ENCODE measurements around the gene GLG1.
"Not testable (repeated sequence)": the region's sequence is repeated elsewhere in the genome, so short reads cannot be mapped to it uniquely, and the experiment has no call there.

GLG1 gene

GRCh38 chr16:74574146-74574545 lies 32.8 kb downstream of the GLG1 start:
- DNase-seq, result no peak

GRCh38 chr16:74573622-74574021 lies 33.3 kb downstream of the GLG1 start:
- no peak for DNase-seq

- DNase-seq, result no peak
Measured at GRCh38 chr16:74570412-74571301, 36.3 kb downstream of the GLG1 start.

- DNase-seq, result no peak
Measured at GRCh38 chr16:74568961-74569631, 37.8 kb downstream of the GLG1 start.

- DNase-seq, result no peak
Measured at GRCh38 chr16:74567901-74568300, 39.0 kb downstream of the GLG1 start.

- no peak for DNase-seq
Measured at GRCh38 chr16:74565378-74565777, 41.5 kb downstream of the GLG1 start.

GRCh38 chr16:74564451-74564984 lies 42.4 kb downstream of the GLG1 start:
- no peak for DNase-seq

GRCh38 chr16:74563828-74564263 lies 43.1 kb downstream of the GLG1 start:
- DNase-seq, result no peak

GRCh38 chr16:74562117-74562516 lies 44.8 kb downstream of the GLG1 start:
- no peak for DNase-seq

- no peak for DNase-seq
Measured at GRCh38 chr16:74561626-74562025, 45.3 kb downstream of the GLG1 start.

- no peak for DNase-seq
Measured at GRCh38 chr16:74560912-74561311, 46.0 kb downstream of the GLG1 start.

GRCh38 chr16:74558873-74559272 lies 48.0 kb downstream of the GLG1 start:
- DNase-seq, result no peak

GRCh38 chr16:74557275-74557674 lies 49.6 kb downstream of the GLG1 start:
- no peak for DNase-seq

GRCh38 chr16:74556375-74556922 lies 50.5 kb downstream of the GLG1 start:
- no peak for DNase-seq

GRCh38 chr16:74552357-74552756 lies 54.6 kb downstream of the GLG1 start:
- DNase-seq, result not testable (repeated sequence)

GRCh38 chr16:74550227-74551019 lies 56.5 kb downstream of the GLG1 start:
- DNase-seq, result not testable (repeated sequence)

GRCh38 chr16:74546112-74546511 lies 60.8 kb downstream of the GLG1 start:
- not testable (repeated sequence) for DNase-seq

- DNase-seq, result not testable (repeated sequence)
Measured at GRCh38 chr16:74542911-74543578, 63.9 kb downstream of the GLG1 start.

- not testable (repeated sequence) for DNase-seq
Measured at GRCh38 chr16:74540663-74541062, 66.3 kb downstream of the GLG1 start.

GRCh38 chr16:74538801-74539200 lies 68.1 kb downstream of the GLG1 start:
- not testable (repeated sequence) for DNase-seq

GRCh38 chr16:74537746-74538145 lies 69.2 kb downstream of the GLG1 start:
- not testable (repeated sequence) for DNase-seq

- not testable (repeated sequence) for DNase-seq
Measured at GRCh38 chr16:74534650-74535049, 72.3 kb downstream of the GLG1 start.

All from midbrain (tissue), 1 donor.